NCI-H446 treated with DMSO at 0.1 percent for 48 hours (cell line): ENCODE results near the gene ARF3.

Source experiments
- DNase-seq: peaks from one replicate; lab custom pipeline; 2025; lab: John Stamatoyannopoulos, UW

Gene ARF3

GRCh38 chr12:48966177-48966895 lies 9.0 kb upstream of the ARF3 start:
- no peak for DNase-seq

GRCh38 chr12:48965298-48965838 lies 8.1 kb upstream of the ARF3 start:
- DNase-seq, result no peak

GRCh38 chr12:48961801-48962200 lies 4.5 kb upstream of the ARF3 start:
- no peak for DNase-seq

DNA sequence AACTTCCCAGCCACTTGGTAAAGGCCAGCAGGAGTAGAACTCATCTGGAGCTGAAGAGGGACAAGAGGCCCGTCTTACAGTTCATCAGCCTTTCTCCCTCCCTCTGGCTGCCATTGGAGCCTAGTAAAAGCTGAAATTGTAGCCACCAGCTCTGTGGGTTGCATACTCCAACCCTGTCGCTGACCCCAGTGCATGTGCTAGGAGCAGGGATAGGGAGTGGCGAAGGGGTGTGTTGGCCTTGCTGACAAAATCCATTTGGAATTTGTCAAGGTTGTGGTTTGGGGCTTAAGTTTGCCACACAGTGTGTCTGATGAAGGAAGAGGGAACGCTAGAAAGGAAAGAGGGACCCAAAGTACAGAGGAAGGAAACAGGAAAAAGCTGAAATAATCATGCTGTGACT lies 4.0 kb upstream of the ARF3 start:
- DNase-seq, result no peak

GRCh38 chr12:48960834-48961233 lies 3.5 kb upstream of the ARF3 start:
- DNase-seq, result no peak

DNA sequence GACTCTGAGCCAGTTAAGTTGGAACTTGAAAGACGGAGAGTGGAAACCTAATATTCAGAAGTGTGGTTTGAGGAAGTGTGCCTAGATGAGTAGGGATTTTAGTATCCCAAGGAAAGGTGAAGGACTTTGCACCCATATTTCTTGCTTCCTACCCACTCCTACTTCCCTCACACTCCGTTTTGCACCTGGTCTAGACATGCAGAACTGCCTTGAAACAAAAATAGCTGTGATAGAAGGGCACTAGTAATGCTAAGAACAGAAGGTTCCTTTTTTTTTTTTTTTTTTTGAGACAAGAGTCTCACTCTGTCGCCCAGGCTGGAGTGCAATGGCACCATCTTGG lies 732 bp upstream of the ARF3 start:
- no peak for DNase-seq

GRCh38 chr12:48956279-48957140 lies 777 bp downstream of the ARF3 start:
- DNase-seq, result peak; percentile 91

DNA sequence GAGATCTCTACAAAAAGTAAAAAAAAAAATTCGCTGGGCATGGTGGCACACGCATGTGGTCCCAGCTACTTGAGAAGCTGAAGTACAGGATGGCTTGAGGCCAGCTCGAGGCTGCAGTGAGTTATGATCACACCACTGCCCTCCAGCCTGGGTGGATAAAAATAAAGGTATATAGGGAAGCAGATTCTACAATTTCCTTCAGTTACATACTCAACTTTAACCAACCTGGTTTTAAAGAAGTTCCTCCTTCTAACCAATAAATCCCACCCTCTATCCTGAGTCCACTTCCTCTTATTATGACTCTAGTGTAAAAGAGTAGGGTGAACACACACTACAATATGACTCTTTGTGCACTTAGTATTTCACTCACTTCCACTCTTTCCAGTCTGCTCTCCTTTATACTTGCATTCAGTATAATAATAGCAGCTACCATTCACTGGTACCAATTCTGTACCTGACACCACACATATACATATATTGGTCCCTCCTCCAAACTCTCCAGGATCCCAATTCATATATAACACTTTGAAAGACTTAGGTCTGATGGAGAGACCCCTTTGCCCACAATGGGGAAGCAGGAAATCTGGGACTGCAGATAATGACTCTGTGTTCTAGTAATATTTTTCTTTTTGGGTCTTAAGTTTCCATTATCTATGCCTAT lies 2.3 kb downstream of the ARF3 start:
- no peak for DNase-seq

- no peak for DNase-seq
Observed at GRCh38 chr12:48954061-48954460, 3.2 kb downstream of the ARF3 start.

DNA sequence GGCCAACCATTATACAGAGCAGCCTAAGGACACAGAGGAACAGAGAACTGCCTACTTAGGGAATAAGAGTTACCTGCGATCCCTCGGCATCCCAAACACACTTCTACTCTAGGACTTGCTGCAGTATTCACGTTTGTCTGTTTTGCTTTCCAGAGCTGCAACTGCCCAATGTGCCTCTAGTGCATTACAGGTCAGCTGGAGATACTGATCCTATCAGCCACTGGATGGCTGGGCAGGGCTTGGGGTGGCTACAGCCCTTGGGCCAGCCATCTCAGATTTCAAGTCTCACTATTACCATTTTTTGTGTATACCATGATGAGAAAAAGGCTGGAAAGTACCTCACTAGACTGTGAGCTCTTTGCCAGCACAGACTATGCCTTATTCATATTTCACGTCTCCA lies 4.6 kb downstream of the ARF3 start:
- DNase-seq, result no peak

GRCh38 chr12:48947727-48948126 lies 9.6 kb downstream of the ARF3 start:
- no peak for DNase-seq

- DNase-seq, result no peak
Observed at GRCh38 chr12:48946943-48947342, 10.3 kb downstream of the ARF3 start.

- DNase-seq, result peak; percentile 54
Observed at GRCh38 chr12:48946205-48946604, 11.1 kb downstream of the ARF3 start.

DNA sequence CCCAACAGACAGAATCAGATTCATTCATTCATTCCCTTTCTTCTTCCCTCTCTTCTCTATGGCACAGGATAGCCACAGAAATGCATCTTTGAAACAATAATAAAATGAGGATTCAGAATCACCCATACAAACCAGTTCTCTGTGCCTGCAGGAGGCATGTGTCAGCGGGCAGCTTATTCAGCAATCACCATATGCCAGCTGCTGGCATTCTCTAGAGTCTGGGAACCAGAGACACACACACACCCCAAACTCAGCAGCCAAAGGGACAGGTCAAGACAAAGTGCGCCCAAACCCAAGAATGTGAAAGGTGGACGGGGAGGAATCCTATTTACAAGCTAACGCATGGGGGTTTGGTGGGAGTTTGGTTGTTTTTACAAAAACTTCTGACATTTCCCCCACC lies 14.1 kb downstream of the ARF3 start:
- DNase-seq, result no peak

- DNase-seq, result no peak
Observed at GRCh38 chr12:48940181-48940580, 17.1 kb downstream of the ARF3 start.

GRCh38 chr12:48938805-48939204 lies 18.5 kb downstream of the ARF3 start:
- no peak for DNase-seq

DNA sequence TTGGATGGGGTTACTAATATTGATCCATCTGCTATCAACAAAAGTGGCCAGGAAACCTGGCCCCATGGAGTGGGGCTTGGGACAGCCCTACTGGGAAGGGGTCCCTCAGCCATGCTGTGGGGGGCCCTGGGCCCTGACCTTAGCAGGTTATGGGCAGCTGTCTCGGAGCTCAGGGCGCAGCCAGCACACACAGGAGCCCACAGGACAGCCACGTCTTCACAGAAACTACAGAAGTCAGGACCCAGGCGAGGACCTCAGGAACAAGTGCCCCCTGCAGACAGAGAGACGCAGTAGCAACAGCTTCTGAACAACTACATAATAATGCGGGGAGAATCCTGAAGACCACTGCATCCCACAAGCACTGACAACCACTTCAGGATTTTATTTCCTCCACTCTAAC lies 20.1 kb downstream of the ARF3 start:
- no peak for DNase-seq

- no peak for DNase-seq
Observed at GRCh38 chr12:48936379-48936979, 20.8 kb downstream of the ARF3 start.

- no peak for DNase-seq
Observed at GRCh38 chr12:48934312-48934706, 23.0 kb downstream of the ARF3 start.

DNA sequence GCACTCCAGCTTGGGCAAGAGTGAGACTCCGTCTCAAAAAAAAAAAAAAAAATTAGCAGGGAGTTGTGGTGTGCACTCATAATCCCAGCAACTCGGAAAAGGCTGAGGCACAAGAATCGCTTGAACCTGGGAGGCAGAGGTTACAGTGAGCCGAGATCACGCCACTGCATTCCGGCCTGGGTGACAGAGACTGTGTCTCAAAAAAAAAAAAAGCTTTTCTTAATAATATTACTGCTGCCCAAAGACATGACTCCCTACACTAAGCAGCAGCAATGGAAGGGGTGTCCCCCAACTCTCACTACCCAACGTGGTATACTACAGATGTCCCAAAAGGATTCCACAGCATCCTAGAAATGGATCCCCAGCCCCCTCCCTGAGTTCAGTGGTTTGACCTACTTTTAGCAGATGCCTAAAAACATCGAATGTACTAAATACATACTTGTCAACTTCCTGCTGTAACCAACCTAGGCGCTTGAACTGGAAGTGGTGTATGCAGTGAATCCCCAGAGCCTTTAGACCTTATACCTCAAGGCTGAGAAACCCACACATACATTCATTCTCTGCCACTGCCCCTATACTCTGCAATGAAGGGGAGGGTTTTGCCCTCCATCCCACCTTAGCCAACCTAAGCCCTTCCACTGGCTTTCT lies 23.5 kb downstream of the ARF3 start:
- DNase-seq, result no peak

- DNase-seq, result no peak
Observed at GRCh38 chr12:48932878-48933277, 24.4 kb downstream of the ARF3 start.

DNA sequence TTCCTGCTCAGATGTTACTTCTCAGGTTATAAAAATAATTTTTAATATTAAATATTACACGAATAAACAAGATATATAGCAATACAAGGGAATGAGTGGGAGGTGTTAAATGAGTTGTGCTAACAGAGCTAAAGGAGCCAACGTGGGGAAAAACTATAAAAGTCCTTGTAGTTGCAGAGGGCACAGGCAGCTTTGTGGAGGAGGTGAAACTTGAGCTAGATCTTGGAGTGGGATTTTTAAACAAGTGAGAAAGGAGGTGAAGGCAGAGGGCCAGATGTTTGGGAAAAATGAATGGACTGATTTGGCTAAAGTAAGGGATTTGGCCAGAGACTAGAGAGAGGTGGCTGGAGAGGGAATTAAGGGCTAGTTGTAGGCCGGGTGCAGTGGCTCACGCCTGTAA lies 26.8 kb downstream of the ARF3 start:
- DNase-seq, result no peak
